ENCODE measurements around the gene GPNMB. TPM values are rescaled to one million over a fixed set of nuclear protein-coding genes. Genes with fewer than 3 reads are reported as not detected.

GPNMB gene
- total and polyA plus RNA-seq, 2 of the 4 experiments (the other 2 are of a cell fraction), result under 0.01 to 0.14 TPM

- Histone ChIP-seq H4K20me1 (ENCODE audit: insufficient read depth, low read length) (no peaks in the 10 kb centered on the region), H3K9me3 (ENCODE audit: control insufficient read depth, insufficient read depth, low read length) (no peaks in the 10 kb centered on the region), H4K5ac (ENCODE audit: low read depth, low read length) (no peak overlapping the region), H3K4me2 (ENCODE audit: low read depth, low read length) (no peak overlapping the region), H3K4me3 (ENCODE audit: insufficient read depth, low read depth, low read length) (no peak overlapping the region), H3K56ac (ENCODE audit: extremely low read depth, insufficient read depth, low read length) (no peak overlapping the region), H3K9me1 (ENCODE audit: insufficient read depth, low read length) (no peaks in the 10 kb centered on the region), H4K91ac (ENCODE audit: insufficient read depth, low read depth, low read length) (no peak overlapping the region), H3K27me3 (ENCODE audit: control insufficient read depth, insufficient read depth, low read length) (peaks cover 13% of the 10 kb centered on the region), H2BK15ac (ENCODE audit: low read depth, low read length) (no peak overlapping the region), H3K27ac (ENCODE audit: insufficient read depth, low read length) (no peak overlapping the region), H2BK5ac (ENCODE audit: low read depth, low read length, poor library complexity, severe bottlenecking) (no peak overlapping the region), H2BK20ac (ENCODE audit: low read depth, low read length) (no peak overlapping the region), H3K23ac (ENCODE audit: low read depth, low read length) (no peak overlapping the region), H3K14ac (replicated peaks; ENCODE audit: low read depth, low read length) (no peak overlapping the region), H2AK9ac (replicated peaks; ENCODE audit: low read depth, low read length, poor library complexity) (no peak overlapping the region), H3K9ac (ENCODE audit: low read depth, low read length) (no peak overlapping the region), H3K4ac (ENCODE audit: low read depth, low read length) (no peak overlapping the region), H3K4me1 (ENCODE audit: control insufficient read depth, insufficient read depth, low read length) (no peaks in the 10 kb centered on the region), H2AFZ (replicated peaks; ENCODE audit: low read length, poor library complexity) (no peak overlapping the region), H3K36me3 (ENCODE audit: control insufficient read depth, insufficient read depth, low read length) (no peaks in the 10 kb centered on the region), H3K18ac (ENCODE audit: low read depth, low read length) (no peak overlapping the region), H2AK5ac (ENCODE audit: low read depth, low read length) (no peak overlapping the region), H2BK120ac (ENCODE audit: low read depth, low read length) (no peak overlapping the region), H4K8ac (ENCODE audit: low read depth in 2 of 2, low read length in 2 of 2) (no peak overlapping the region), H3K79me1 (ENCODE audit: low read depth in 1 of 2, low read length in 2 of 2) (no peaks in the 10 kb centered on the region)
- ATAC-seq (ENCODE audit: low read depth), result no peak
- in situ Hi-C loops (cut with MboI; ENCODE audit: low sequenced_read_pairs) (no loop called here), intact Hi-C loops (cut with micrococcal nuclease) (no loop called here), dilution Hi-C loops (cut with HindIII; ENCODE audit: low sequenced_read_pairs, unreplicated experiment) (no loop called here)
- POLR2A ChIA-PET (ENCODE audit: unreplicated experiment), result no interaction called here
- DNase-seq, result no peak
- CTCF ChIA-PET, result no interaction called here
- TF ChIP-seq RAD21 (IDR thresholded peaks at IDR 0.05; ENCODE audit: low read length), result no peak
- TF ChIP-seq MXI1 (IDR thresholded peaks at IDR 0.05; ENCODE audit: borderline replicate concordance, low read depth, low read length), result no peak
- no peak for TF ChIP-seq FOS (IDR thresholded peaks at IDR 0.05; ENCODE audit: low read depth, low read length)
- no peak for TF ChIP-seq NFE2L2 (IDR thresholded peaks at IDR 0.05; ENCODE audit: low read depth, low read length)
- no peak for TF ChIP-seq RFX5 (IDR thresholded peaks at IDR 0.05; ENCODE audit: low read depth, low read length)
- no peak for TF ChIP-seq ELK1 (IDR thresholded peaks at IDR 0.05; ENCODE audit: borderline replicate concordance, low read depth, low read length)
- TF ChIP-seq SMC3 (IDR thresholded peaks at IDR 0.05; ENCODE audit: low read depth, low read length), result no peak
- TF ChIP-seq MAFK (IDR thresholded peaks at IDR 0.05; ENCODE audit: low read depth, low read length), result no peak
- no peak for TF ChIP-seq RCOR1 (IDR thresholded peaks at IDR 0.05; ENCODE audit: insufficient replicate concordance, low read length)
- no peak for TF ChIP-seq BHLHE40 (IDR thresholded peaks at IDR 0.05; ENCODE audit: low read depth, low read length)
- no TSS peak for BruUV-seq (replicated peaks)
- WGBS, 2 experiments (ENCODE audit: extremely low coverage in 2 of 2, insufficient read length in 1 of 2), result 60% methylated on average over 1 of the region's 10 CpGs; no CpG with 5 or more reads in 1 of the 2 experiments
Observed at GRCh38 chr7:23220690-23221305, 25.8 kb upstream of the GPNMB start.
